Adrenal gland (tissue), 12 donors: ENCODE data around the gene TIAL1. TPM values are rescaled to one million over a fixed set of nuclear protein-coding genes. Genes with fewer than 3 reads are reported as not detected.

Experiments
- DNase-seq, 7 donors: peaks; one replicate each; pipeline ENCODE4 v3.0.0-alpha.2; 2019 to 2020
- H3K27ac ChIP-seq, 5 donors: fragments of 200-600 bp; sonication (generic) in 4 of 5; 1 replicate in 3 of 5; 2 replicates in 2 of 5; pipeline versions ENCODE4 v1.5.1 to v1.8.0; 2016 to 2020; ENCODE audit warnings: mild to moderate bottlenecking in 1 of 5
- H3K27me3 ChIP-seq: fragments of 200-600 bp; 2 replicates; pipeline ENCODE4 v1.8.0; 2021
- H3K36me3 ChIP-seq, 2 donors: fragments of 200-600 bp; replicated peaks in 1 of 2; 1 replicate in 1 of 2; 2 replicates in 1 of 2; pipeline versions ENCODE4 v1.5.1 to v1.8.0; 2018 to 2022
- H3K4me1 ChIP-seq, 2 donors: fragments of 200-600 bp; replicated peaks in 1 of 2; 1 replicate in 1 of 2; 2 replicates in 1 of 2; pipeline versions ENCODE4 v1.5.1 to v1.8.0; 2018 to 2021
- H3K4me3 ChIP-seq, 4 donors: fragments of 200-600 bp; sonication (generic) in 3 of 4; one replicate each; pipeline ENCODE4 v1.5.1; 2016 to 2018
- H3K9me3 ChIP-seq, 3 donors: fragments of 200-600 bp; sonication (generic) in 1 of 3; replicated peaks in 1 of 3; 1 replicate in 2 of 3; 2 replicates in 1 of 3; pipeline versions ENCODE4 v1.5.1 to v1.8.0; 2016 to 2021
- CTCF ChIP-seq, 6 experiments: fragments of 450-650 bp in 4 of 6; fragments of 200-600 bp in 2 of 6; sonication (generic) in 1 of 6; IDR thresholded peaks; 1 replicate in 5 of 6; 2 replicates in 1 of 6; pipeline versions ENCODE4 v1.5.1 to v1.8.0; 2016 to 2021; ENCODE audit warnings: antibody characterized with exemption in 6 of 6, mild to moderate bottlenecking in 2 of 6, moderate library complexity in 1 of 6
- POLR2A ChIP-seq, 2 donors: fragments of 450-650 bp; IDR thresholded peaks; one replicate each; pipeline ENCODE4 v1.6.1; 2017; ENCODE audit warnings: antibody characterized with exemption in 2 of 2, mild to moderate bottlenecking in 2 of 2, moderate library complexity in 1 of 2
- WGBS, 4 donors: extraction: QIAGEN DNeasy Blood & Tissue Kit in 2 of 4; methylation state at CpG; one replicate each; pipeline versions ENCODE4 v1.1.5 to v1.1.7; 2013 to 2017; 5-methylcytosine and 5-hydroxymethylcytosine counted together
- intact Hi-C, 2 donors: fragments of 100-400 bp; cut with DNase I; formaldehyde crosslinking; loops; one replicate each; pipeline versions ENCODE4 v1.14.1 to v1.15.0; 2022 to 2023
- polyA plus RNA-seq, 3 donors: library from polyadenylated mRNA; stranded (reverse); fragments of 200-250 nt in 2 of 3; fragments of 350-450 nt in 1 of 3; fragmentation: Illumina TruSeq in 1 of 3; extraction: RNeasy Lipid Tissue Mini Kit (QIAGEN cat#74804) in 1 of 3; gene quantifications; one replicate each; pipeline ENCODE4 v1.2.3, GENCODE V29; 2013 to 2014
- total RNA-seq, 9 donors: library from RNA; depleted of rRNA in 4 of 9; stranded (reverse); fragments of >200 nt in 4 of 9; fragments of 120-200 nt in 1 of 9; fragmentation: NEBNext Ultra II Directional in 1 of 9; extraction: Animal tissue kit (Norgen Biotek cat#: 25700) in 1 of 9; gene quantifications; one replicate each; pipeline versions ENCODE4 v1.1.0 to v1.2.4, GENCODE V29; 2013 to 2023
- donor health status: healthy with polysubstance abuse.
- donor health status: Bipolar disorder and iron deficiency.
- donor health status: DM: yes; HTN: yes; CAD: no.
- donor health status: DM: no; HTN: no; CAD: no.
- donor health status: DM: no; HTN: no; CAD: no.
- donor health status: DM: yes; HTN: yes; CAD: no.

The TIAL1 gene
- total and polyA plus RNA-seq, 12 donors = 30.7 to 99.8 (median 61.6) TPM

GRCh38 chr10:119595676-119596515, 868 bp downstream of the TIAL1 start:
- DNase-seq = peak; percentile 38 to 63 (median 45)
- peak overlapping the region; percentile 53 to 99 (median 98) for H3K27ac ChIP-seq
- 0 to 1% (median 0%) methylated on average over 25 to 50 of the region's 50 CpGs for WGBS, 4 donors
- intact Hi-C loops = no loop called here
- no peaks in the 10 kb centered on the region for H3K36me3 ChIP-seq
- no peaks in the 10 kb centered on the region for H3K27me3 ChIP-seq
- no peak for TF ChIP-seq CTCF (IDR thresholded peaks at IDR 0.05)
- peak in 1 of 2 donors; percentile 9 for TF ChIP-seq POLR2A (IDR thresholded peaks at IDR 0.05)
- H3K4me1 ChIP-seq = peaks cover 32 to 51% of the 10 kb centered on the region in 2 donors
- peak overlapping the region; percentile 72 to 84 (median 80) for H3K4me3 ChIP-seq
- H3K9me3 ChIP-seq = no peaks in the 10 kb centered on the region

- no peak for DNase-seq
- peaks cover 32 to 51% of the 10 kb centered on the region in 2 donors for H3K4me1 ChIP-seq
- no peaks in the 10 kb centered on the region for H3K9me3 ChIP-seq
- H3K27me3 ChIP-seq = no peaks in the 10 kb centered on the region
- WGBS, 4 donors = 24 to 32% (median 25%) methylated on average over 5 of the region's 5 CpGs
- no peak for TF ChIP-seq POLR2A (IDR thresholded peaks at IDR 0.05)
- no peak for TF ChIP-seq CTCF (IDR thresholded peaks at IDR 0.05)
- no peaks in the 10 kb centered on the region for H3K36me3 ChIP-seq
- peak overlapping the region in 2 of 4 donors; percentile 81 to 84 for H3K4me3 ChIP-seq
- intact Hi-C loops = no loop called here
- peak overlapping the region in 3 of 5 donors; percentile 87 to 99 (median 98) for H3K27ac ChIP-seq
Measured at GRCh38 chr10:119595134-119595675, 1.6 kb downstream of the TIAL1 start.

GRCh38 chr10:119588071-119588470, 8.7 kb downstream of the TIAL1 start:
- no peak overlapping the region for H3K27ac ChIP-seq
- peaks cover 0 to 29% of the 10 kb centered on the region in 2 donors for H3K36me3 ChIP-seq
- H3K4me3 ChIP-seq = no peak overlapping the region
- H3K4me1 ChIP-seq = peaks cover 12 to 31% of the 10 kb centered on the region in 2 donors
- TF ChIP-seq POLR2A (IDR thresholded peaks at IDR 0.05) (no peak), CTCF (IDR thresholded peaks at IDR 0.05) (no peak)
- intact Hi-C loops = no loop called here
- no peaks in the 10 kb centered on the region for H3K27me3 ChIP-seq
- DNase-seq = no peak
- WGBS, 4 donors = 93 to 97% (median 96%) methylated on average over 4 of the region's 4 CpGs
- H3K9me3 ChIP-seq = no peaks in the 10 kb centered on the region

- intact Hi-C loops = no loop called here
- 94 to 98% (median 96%) methylated on average over 3 of the region's 3 CpGs for WGBS, 4 donors
- Histone ChIP-seq H3K36me3 (peaks cover 0 to 65% of the 10 kb centered on the region in 2 donors), H3K27ac (no peak overlapping the region), H3K4me3 (no peak overlapping the region), H3K4me1 (peaks cover 0 to 8% of the 10 kb centered on the region in 2 donors), H3K9me3 (peaks cover 0 to 6% (median 0%) of the 10 kb centered on the region in 3 donors), H3K27me3 (no peaks in the 10 kb centered on the region)
- no peak for TF ChIP-seq POLR2A (IDR thresholded peaks at IDR 0.05)
- no peak for TF ChIP-seq CTCF (IDR thresholded peaks at IDR 0.05)
- DNase-seq = no peak
Measured at GRCh38 chr10:119578355-119578754, 18.4 kb downstream of the TIAL1 start.
